Peyer's patch (tissue), 4 donors: ENCODE measurements around the gene LMO7.

Source experiments
- CTCF ChIP-seq, 6 experiments: fragments of 450-650 bp in 4 of 6; fragments of 200-600 bp in 2 of 6; sonication (generic) in 1 of 6; IDR thresholded peaks; one replicate each; pipeline ENCODE4 v1.5.1; 2017 to 2019; ENCODE audit warnings: antibody characterized with exemption in 6 of 6, mild to moderate bottlenecking in 3 of 6, moderate library complexity in 1 of 6
- POLR2A ChIP-seq, 2 donors: fragments of 450-650 bp; IDR thresholded peaks; one replicate each; pipeline ENCODE4 v1.5.1; 2017; ENCODE audit warnings: antibody characterized with exemption in 2 of 2, mild to moderate bottlenecking in 2 of 2, moderate library complexity in 2 of 2

GRCh38 chr13:75763512-75763911, 127.4 kb downstream of the LMO7 start:
- TF ChIP-seq CTCF (IDR thresholded peaks at IDR 0.05) (no peak), POLR2A (IDR thresholded peaks at IDR 0.05) (no peak)
